B cell (primary cell): ENCODE data around the gene DENND2A. TPM values are rescaled to one million over a fixed set of nuclear protein-coding genes. Genes with fewer than 3 reads are reported as not detected.

Experiments
- ATAC-seq: fragments of 200-7000 bp; cut with Tn5 transposase; one replicate; pipeline ENCODE4 v1.10.0; 2021; ENCODE audit warnings: low read depth, mild to moderate bottlenecking, moderate number of reproducible peaks, moderate library complexity
- CTCF ChIA-PET: fragments of 350-600 bp; sonication (Branson Sonifier 250); formaldehyde crosslinking; loops from one replicate; lab custom pipeline; 2021; ENCODE audit warnings: antibody characterized with exemption, inconsistent platforms; lab: Charles Lee
- POLR2A ChIA-PET: fragments of 350-600 bp; sonication (Branson Sonifier 250); formaldehyde crosslinking; loops from one replicate; lab custom pipeline; 2021; ENCODE audit warnings: antibody characterized with exemption; lab: Charles Lee
- DNase-seq: peaks from one replicate; pipeline ENCODE4 v3.0.0; 2013
- H2AFZ ChIP-seq: 2 replicates; pipeline ENCODE4 v1.6.1; 2012; ENCODE audit warnings: mild to moderate bottlenecking, low read depth, low read length; ENCODE audit not compliant: insufficient read depth, poor library complexity, severe bottlenecking
- H3K27ac ChIP-seq, 2 donors: 1 replicate in 1 of 2; 2 replicates in 1 of 2; pipeline ENCODE4 v1.5.1; 2012 to 2013; ENCODE audit warnings: low read length in 2 of 2, mild to moderate bottlenecking in 2 of 2, moderate library complexity in 1 of 2
- H3K27me3 ChIP-seq, 4 experiments: fragments of 200-600 bp in 1 of 4; sonication (generic) in 1 of 4; replicated peaks in 1 of 4; 1 replicate in 2 of 4; 2 replicates in 2 of 4; pipeline versions ENCODE4 v1.6.1 to v1.7.0; 2013 to 2016; ENCODE audit warnings: low read length in 3 of 4, mild to moderate bottlenecking in 2 of 4, mixed read lengths in 1 of 4, moderate library complexity in 1 of 4; ENCODE audit not compliant: insufficient read depth in 4 of 4, control insufficient read depth in 3 of 4; ENCODE audit errors: control extremely low read depth in 1 of 4
- H3K36me3 ChIP-seq, 2 experiments: replicated peaks in 1 of 2; 1 replicate in 1 of 2; 2 replicates in 1 of 2; pipeline versions ENCODE4 v1.6.1 to v1.7.1; 2013; ENCODE audit warnings: low read length in 1 of 2; ENCODE audit not compliant: insufficient read depth in 2 of 2, control insufficient read depth in 1 of 2; ENCODE audit errors: control extremely low read depth in 1 of 2, extremely low read depth in 1 of 2
- H3K4me1 ChIP-seq, 2 donors: fragments of 200-600 bp in 1 of 2; sonication (generic) in 1 of 2; 1 replicate in 1 of 2; 2 replicates in 1 of 2; pipeline versions ENCODE4 v1.5.1 to v1.6.1; 2013 to 2017; ENCODE audit warnings: low read length in 2 of 2; ENCODE audit not compliant: control insufficient read depth in 2 of 2, insufficient read depth in 2 of 2
- H3K4me2 ChIP-seq: replicated peaks from 2 replicates; pipeline ENCODE3; 2012; ENCODE audit warnings: mild to moderate bottlenecking, low read depth, low read length; ENCODE audit not compliant: poor library complexity, severe bottlenecking
- H3K4me3 ChIP-seq, 5 experiments: fragments of 200-600 bp in 1 of 5; sonication (generic) in 1 of 5; 1 replicate in 3 of 5; 2 replicates in 2 of 5; pipeline versions ENCODE4 v1.5.1 to v1.7.0; 2011 to 2016; ENCODE audit warnings: low read length in 4 of 5, mild to moderate bottlenecking in 4 of 5, low read depth in 2 of 5, control low read depth in 1 of 5, moderate library complexity in 1 of 5; ENCODE audit not compliant: insufficient read depth in 1 of 5; ENCODE audit errors: control extremely low read depth in 1 of 5, extremely low read depth in 1 of 5
- H3K79me2 ChIP-seq: fragments of 200-600 bp; sonication (generic); one replicate; pipeline ENCODE4 v1.6.0; 2016; ENCODE audit warnings: low read length; ENCODE audit not compliant: control insufficient read depth, insufficient read depth
- H3K9ac ChIP-seq: fragments of 200-600 bp; sonication (generic); 2 replicates; pipeline ENCODE4 v1.6.1; 2017; ENCODE audit warnings: mild to moderate bottlenecking, low read length, moderate library complexity
- H3K9me3 ChIP-seq, 3 donors: one replicate each; pipeline versions ENCODE4 v1.6.1 to v1.7.1; 2013; ENCODE audit warnings: low read length in 2 of 3; ENCODE audit not compliant: control insufficient read depth in 2 of 3, insufficient read depth in 1 of 3; ENCODE audit errors: control extremely low read depth in 1 of 3
- H4K20me1 ChIP-seq: 2 replicates; pipeline ENCODE4 v1.6.0; 2012; ENCODE audit warnings: mild to moderate bottlenecking, low read length; ENCODE audit not compliant: insufficient read depth, control insufficient read depth, poor library complexity, severe bottlenecking
- H3K27ac Mint-ChIP-seq: one replicate; pipeline ENCODE4 v1.8.0; 2021; ENCODE audit warnings: mixed read lengths
- H3K27me3 Mint-ChIP-seq: one replicate; pipeline ENCODE4 v1.8.0; 2021; ENCODE audit warnings: mixed read lengths
- H3K4me1 Mint-ChIP-seq: one replicate; pipeline ENCODE4 v1.8.0; 2021; ENCODE audit warnings: mixed read lengths
- H3K4me3 Mint-ChIP-seq: one replicate; pipeline ENCODE4 v1.8.0; 2021; ENCODE audit warnings: mixed read lengths
- H3K9me3 Mint-ChIP-seq: one replicate; pipeline ENCODE4 v1.8.0; 2022; ENCODE audit warnings: mixed read lengths; ENCODE audit not compliant: insufficient read depth
- CTCF ChIP-seq: fragments of 200-600 bp; IDR thresholded peaks from one replicate; pipeline ENCODE4 v1.8.0; 2022; ENCODE audit warnings: antibody characterized with exemption, mild to moderate bottlenecking
- EZH2 ChIP-seq: IDR thresholded peaks from 2 replicates; pipeline ENCODE4 v1.6.1; 2012; ENCODE audit warnings: borderline replicate concordance, low read depth, mild to moderate bottlenecking, moderate library complexity, low read length; ENCODE audit not compliant: insufficient read depth, poor library complexity, severe bottlenecking
- WGBS: methylation state at CpG from one replicate; pipeline ENCODE4 v1.1.5; 2013; ENCODE audit warnings: missing lambda C conversion rate; ENCODE audit not compliant: insufficient coverage; 5-methylcytosine and 5-hydroxymethylcytosine counted together
- intact Hi-C: fragments of 100-400 bp; cut with micrococcal nuclease; formaldehyde crosslinking; loops from one replicate; pipeline ENCODE4 v1.10.0; 2022
- polyA plus RNA-seq: library from polyadenylated mRNA; depleted of rRNA; stranded (reverse); fragments of >200 nt; gene quantifications from 2 replicates; pipeline ENCODE4 v1.2.3, GENCODE V29; 2012
- total RNA-seq, 2 donors: library from RNA; stranded (reverse); fragments of 120-200 nt in 1 of 2; gene quantifications; 1 replicate in 1 of 2; 2 replicates in 1 of 2; pipeline versions ENCODE4 v1.2.3 to v1.2.4, GENCODE V29; 2013 to 2022

The DENND2A gene
- total and polyA plus RNA-seq, 2 donors (not counting 1 experiment from before 2014, with no cell fraction given): 0.31 TPM; not detected in 1

GRCh38 chr7:140593672-140593982, 47.0 kb downstream of the DENND2A start:
- Histone ChIP-seq H2AFZ (no peak overlapping the region), H3K79me2 (no peaks in the 10 kb centered on the region), H3K27ac (no peak overlapping the region), H3K4me3 (no peak overlapping the region), H4K20me1 (no peaks in the 10 kb centered on the region), H3K9me3 (no peaks in the 10 kb centered on the region), H3K27me3 (peaks cover 0 to 13% (median 2%) of the 10 kb centered on the region in 4 experiments), H3K9ac (no peak overlapping the region), H3K4me1 (no peaks in the 10 kb centered on the region), H3K36me3 (no peaks in the 10 kb centered on the region), H3K4me2 (no peak overlapping the region)
- WGBS: 44% methylated on average over 2 of the region's 4 CpGs
- ATAC-seq: no peak
- CTCF ChIA-PET: no interaction called here
- peaks cover 16% of the 10 kb centered on the region for H3K27me3 Mint-ChIP-seq
- peaks cover 3% of the 10 kb centered on the region for H3K4me1 Mint-ChIP-seq
- no peaks in the 10 kb centered on the region for H3K9me3 Mint-ChIP-seq
- DNase-seq: no peak
- TF ChIP-seq EZH2 (no peak), CTCF (no peak)
- POLR2A ChIA-PET: no interaction called here
- H3K4me3 Mint-ChIP-seq: no peak overlapping the region
- intact Hi-C loops: no loop called here
- no peak overlapping the region for H3K27ac Mint-ChIP-seq

- Histone ChIP-seq H3K9ac (no peak overlapping the region), H3K27me3 (peaks cover 0 to 13% (median 2%) of the 10 kb centered on the region in 4 experiments), H3K79me2 (no peaks in the 10 kb centered on the region), H3K4me2 (no peak overlapping the region), H3K4me3 (no peak overlapping the region), H4K20me1 (no peaks in the 10 kb centered on the region), H3K36me3 (no peaks in the 10 kb centered on the region), H3K4me1 (no peaks in the 10 kb centered on the region), H2AFZ (no peak overlapping the region), H3K9me3 (no peaks in the 10 kb centered on the region), H3K27ac (no peak overlapping the region)
- ATAC-seq (no peak), DNase-seq (no peak)
- Mint-ChIP-seq H3K27me3 (peaks cover 16% of the 10 kb centered on the region), H3K4me3 (no peak overlapping the region), H3K9me3 (no peaks in the 10 kb centered on the region), H3K27ac (no peak overlapping the region), H3K4me1 (peaks cover 3% of the 10 kb centered on the region)
- intact Hi-C loops: no loop called here
- POLR2A ChIA-PET: no interaction called here
- TF ChIP-seq CTCF (no peak), EZH2 (no peak)
- CTCF ChIA-PET: no interaction called here
- WGBS: 93% methylated on average over 2 of the region's 9 CpGs
These were observed 47.5 kb downstream of the DENND2A start for GRCh38 chr7:140592964-140593671.
